PC-9 (cell line): ENCODE results near the gene ZMYM4. TPM values are rescaled to one million over a fixed set of nuclear protein-coding genes. Genes with fewer than 3 reads are reported as not detected.
A peak's percentile ranks its signal among the peaks of the same experiment; 100 is the strongest.

Source experiments
- BruUV-seq: library from RNA; stranded (reverse); fragments of 400-500 nt; replicated peaks from 2 replicates; lab custom pipeline; 2021; lab: Mats Ljungman, UMichigan
- CTCF ChIA-PET: fragments of 300-600 bp; sonication (Branson Sonifier 250); formaldehyde crosslinking; loops from one replicate; lab custom pipeline; 2022; ENCODE audit warnings: antibody characterized with exemption; lab: Charles Lee
- POLR2A ChIA-PET: fragments of 300-600 bp; sonication (Branson Sonifier 250); formaldehyde crosslinking; loops from one replicate; lab custom pipeline; 2022; ENCODE audit warnings: antibody characterized with exemption; ENCODE audit not compliant: unreplicated experiment; lab: Charles Lee
- DNase-seq, 2 experiments: peaks; one replicate each; pipeline versions ENCODE4 v3.0.0 to v3.0.0-alpha.2; 2015 to 2022; ENCODE audit warnings: mixed read lengths in 1 of 2
- H2AFZ ChIP-seq: fragments of 200-600 bp; sonication (generic); 2 replicates; pipeline ENCODE4 v1.8.1; 2017; ENCODE audit warnings: antibody characterized with exemption
- H3F3A ChIP-seq: fragments of 200-600 bp; sonication (generic); 2 replicates; pipeline ENCODE4 v1.8.1; 2017; ENCODE audit warnings: antibody characterized with exemption, mild to moderate bottlenecking, low read depth; ENCODE audit not compliant: insufficient read depth
- H3K27ac ChIP-seq: fragments of 200-600 bp; sonication (generic); 2 replicates; pipeline ENCODE4 v1.6.1; 2016; ENCODE audit warnings: mixed run types
- H3K27me3 ChIP-seq: fragments of 200-600 bp; sonication (generic); 2 replicates; pipeline ENCODE4 v1.6.1; 2016; ENCODE audit warnings: low read depth, mixed run types; ENCODE audit not compliant: insufficient read depth
- H3K36me3 ChIP-seq: fragments of 200-600 bp; sonication (generic); 2 replicates; pipeline ENCODE4 v1.6.1; 2016; ENCODE audit warnings: low read depth, mixed run types
- H3K4me1 ChIP-seq: fragments of 200-600 bp; sonication (generic); replicated peaks from 2 replicates; pipeline ENCODE4 v1.6.1; 2016; ENCODE audit warnings: mixed run types; ENCODE audit not compliant: insufficient read depth
- H3K4me2 ChIP-seq: fragments of 200-600 bp; sonication (generic); 2 replicates; pipeline ENCODE4 v1.6.1; 2017; ENCODE audit warnings: mixed run types
- H3K4me3 ChIP-seq: fragments of 200-600 bp; sonication (generic); 2 replicates; pipeline ENCODE4 v1.6.1; 2016; ENCODE audit warnings: mixed run types
- H3K79me2 ChIP-seq: fragments of 200-600 bp; sonication (generic); 2 replicates; pipeline ENCODE4 v1.6.1; 2017; ENCODE audit warnings: low read depth, mixed run types
- H3K9me2 ChIP-seq: fragments of 200-600 bp; sonication (generic); 2 replicates; pipeline ENCODE4 v1.8.1; 2017; ENCODE audit warnings: mild to moderate bottlenecking; ENCODE audit not compliant: insufficient read depth
- H3K9me3 ChIP-seq: fragments of 200-600 bp; sonication (generic); 2 replicates; pipeline ENCODE4 v1.8.1; 2016; ENCODE audit warnings: low read depth; ENCODE audit not compliant: insufficient read depth
- H4K20me1 ChIP-seq: fragments of 200-600 bp; sonication (generic); 2 replicates; pipeline ENCODE4 v1.8.1; 2017; ENCODE audit not compliant: insufficient read depth
- CTCF ChIP-seq: fragments of 200-600 bp; sonication (generic); conservative IDR thresholded peaks from 2 replicates; pipeline ENCODE4 v1.6.1; 2017; ENCODE audit warnings: mixed run types, antibody characterized with exemption, mild to moderate bottlenecking, moderate library complexity
- EZH2 ChIP-seq: fragments of 200-600 bp; sonication (generic); IDR thresholded peaks from 2 replicates; pipeline ENCODE4 v1.8.0; 2017; ENCODE audit warnings: antibody characterized with exemption, low read depth
- intact Hi-C: fragments of 100-400 bp; cut with micrococcal nuclease; formaldehyde crosslinking; loops from one replicate; pipeline ENCODE4 v1.10.0; 2022; ENCODE audit not compliant: unreplicated experiment
- total RNA-seq: library from RNA; stranded (reverse); gene quantifications from 2 replicates; pipeline ENCODE4 v1.2.3, GENCODE V29; 2021

ZMYM4 gene
- total RNA-seq, 1 experiment from 2014 or later: 84.4 TPM

GRCh38 chr1:35451125-35451528, 182.6 kb downstream of the ZMYM4 start:
- TF ChIP-seq EZH2 (no peak), CTCF (peak; percentile 89)
- ChIA-PET CTCF (interaction anchor here (0.6 to 2.5 kb wide), 9 partner anchors 55 to 276 kb away, joined by 3 to 22 read pairs (median 4); partner anchors contain the start of genes KIAA0319L and NCDN), POLR2A (interaction anchor here (0.5 to 0.8 kb wide), 2 partner anchors 65 to 281 kb away, joined by 4 to 14 read pairs; no protein-coding TSS in a partner anchor)
- H3K79me2 ChIP-seq: no peaks in the 10 kb centered on the region
- H4K20me1 ChIP-seq: no peaks in the 10 kb centered on the region
- no peaks in the 10 kb centered on the region for H3K27me3 ChIP-seq
- peaks cover 19% of the 10 kb centered on the region for H3K4me1 ChIP-seq
- H3K9me3 ChIP-seq: no peaks in the 10 kb centered on the region
- H3F3A ChIP-seq: peaks cover 20% of the 10 kb centered on the region; the same call in 1 of the 2 replicates
- H3K36me3 ChIP-seq: no peaks in the 10 kb centered on the region
- no peak overlapping the region for H3K4me2 ChIP-seq
- no peak overlapping the region for H2AFZ ChIP-seq
- BruUV-seq: no TSS peak
- DNase-seq: peak; percentile 47 to 72
- no peak overlapping the region for H3K27ac ChIP-seq
- H3K9me2 ChIP-seq: no peaks in the 10 kb centered on the region
- H3K4me3 ChIP-seq: no peak overlapping the region
- intact Hi-C loops: loop anchor here (1.0 to 2.0 kb wide), 3 partner anchors 113 to 323 kb away; no protein-coding TSS in a partner anchor

- POLR2A ChIA-PET: no interaction called here
- Histone ChIP-seq H3K4me3 (no peak overlapping the region), H3K36me3 (no peaks in the 10 kb centered on the region), H3K4me1 (peaks cover 19% of the 10 kb centered on the region), H3K9me2 (no peaks in the 10 kb centered on the region), H3F3A (peaks cover 20% of the 10 kb centered on the region; the same call in 1 of the 2 replicates), H3K79me2 (no peaks in the 10 kb centered on the region), H3K27ac (no peak overlapping the region), H3K4me2 (no peak overlapping the region), H4K20me1 (no peaks in the 10 kb centered on the region), H3K27me3 (no peaks in the 10 kb centered on the region), H3K9me3 (no peaks in the 10 kb centered on the region), H2AFZ (no peak overlapping the region)
- BruUV-seq: no TSS peak
- TF ChIP-seq CTCF: no peak
- TF ChIP-seq EZH2: no peak
- intact Hi-C loops: no loop called here
- DNase-seq: peak in 1 of 2 experiments; percentile 41
- CTCF ChIA-PET: interaction anchor here (1.0 to 2.5 kb wide), 3 partner anchors 104 to 116 kb away, joined by 3 to 7 read pairs (median 3); partner anchors contain the start of gene KIAA0319L
These were observed 183.7 kb downstream of the ZMYM4 start for GRCh38 chr1:35452106-35452774.

GRCh38 chr1:35453031-35453430, 184.5 kb downstream of the ZMYM4 start:
- Histone ChIP-seq H3K9me2 (no peaks in the 10 kb centered on the region), H3F3A (peaks cover 20% of the 10 kb centered on the region; the same call in 1 of the 2 replicates), H3K4me2 (no peak overlapping the region), H3K4me1 (peaks cover 17% of the 10 kb centered on the region), H3K79me2 (no peaks in the 10 kb centered on the region), H3K4me3 (no peak overlapping the region), H2AFZ (no peak overlapping the region), H3K36me3 (no peaks in the 10 kb centered on the region), H4K20me1 (no peaks in the 10 kb centered on the region), H3K9me3 (no peaks in the 10 kb centered on the region), H3K27me3 (no peaks in the 10 kb centered on the region), H3K27ac (no peak overlapping the region)
- no peak for DNase-seq
- TF ChIP-seq EZH2: no peak
- BruUV-seq: no TSS peak
- intact Hi-C loops: no loop called here
- CTCF ChIA-PET: interaction anchor here (1.0 to 1.2 kb wide), 2 partner anchors 103 to 112 kb away, joined by 3 read pairs; partner anchors contain the start of gene KIAA0319L
- POLR2A ChIA-PET: no interaction called here
